GM12873 (cell line): ENCODE data around the gene SFT2D3.

ENCODE experiments used
- CTCF ChIP-seq: IDR thresholded peaks from 2 replicates; pipeline ENCODE4 v1.5.1; 2012; ENCODE audit warnings: low read depth, mild to moderate bottlenecking, moderate library complexity, low read length, control low read depth; ENCODE audit not compliant: insufficient read depth; ENCODE audit errors: missing control alignments

Gene SFT2D3

DNA sequence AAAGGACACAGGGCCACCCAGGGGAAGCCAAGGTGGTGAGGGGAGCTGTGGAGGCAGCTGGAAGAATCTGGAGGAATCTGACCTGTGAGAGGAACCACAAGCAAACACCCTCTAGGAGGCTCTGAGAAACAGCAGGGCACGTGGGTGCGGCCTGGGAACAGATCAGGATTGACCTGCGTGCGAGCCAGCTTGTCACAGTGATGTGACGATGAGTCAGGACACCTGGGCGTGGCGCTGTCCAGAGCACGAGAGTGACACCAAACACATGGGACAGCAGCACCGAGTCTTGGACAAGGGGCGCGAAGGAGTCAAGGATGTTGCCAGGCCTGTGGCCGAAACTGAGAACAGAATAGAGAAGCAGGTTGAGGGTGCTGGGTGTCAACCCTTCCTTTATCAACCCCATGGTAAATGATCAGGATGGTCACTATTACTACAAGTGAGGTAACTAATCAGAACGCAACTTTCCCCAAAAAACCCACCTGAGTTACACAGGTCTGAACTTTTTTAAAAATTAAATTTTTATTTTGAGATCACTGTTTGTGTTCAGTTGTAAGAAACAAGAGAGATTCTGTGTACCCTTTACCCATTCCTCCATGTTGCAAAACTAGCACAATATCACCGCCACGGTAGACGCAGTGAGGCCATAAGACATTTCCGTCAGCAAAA lies 637 bp upstream of the SFT2D3 start:
- peak; percentile 19 for TF ChIP-seq CTCF

- TF ChIP-seq CTCF = peak; percentile 42
Observed at GRCh38 chr2:127701651-127702394, 526 bp downstream of the SFT2D3 start.

- no peak for TF ChIP-seq CTCF
Observed at GRCh38 chr2:127702395-127703009, 1.2 kb downstream of the SFT2D3 start.

- no peak for TF ChIP-seq CTCF
Observed at GRCh38 chr2:127703282-127703681, 2.0 kb downstream of the SFT2D3 start.

- no peak for TF ChIP-seq CTCF
Observed at GRCh38 chr2:127704641-127705390, 3.5 kb downstream of the SFT2D3 start.

DNA sequence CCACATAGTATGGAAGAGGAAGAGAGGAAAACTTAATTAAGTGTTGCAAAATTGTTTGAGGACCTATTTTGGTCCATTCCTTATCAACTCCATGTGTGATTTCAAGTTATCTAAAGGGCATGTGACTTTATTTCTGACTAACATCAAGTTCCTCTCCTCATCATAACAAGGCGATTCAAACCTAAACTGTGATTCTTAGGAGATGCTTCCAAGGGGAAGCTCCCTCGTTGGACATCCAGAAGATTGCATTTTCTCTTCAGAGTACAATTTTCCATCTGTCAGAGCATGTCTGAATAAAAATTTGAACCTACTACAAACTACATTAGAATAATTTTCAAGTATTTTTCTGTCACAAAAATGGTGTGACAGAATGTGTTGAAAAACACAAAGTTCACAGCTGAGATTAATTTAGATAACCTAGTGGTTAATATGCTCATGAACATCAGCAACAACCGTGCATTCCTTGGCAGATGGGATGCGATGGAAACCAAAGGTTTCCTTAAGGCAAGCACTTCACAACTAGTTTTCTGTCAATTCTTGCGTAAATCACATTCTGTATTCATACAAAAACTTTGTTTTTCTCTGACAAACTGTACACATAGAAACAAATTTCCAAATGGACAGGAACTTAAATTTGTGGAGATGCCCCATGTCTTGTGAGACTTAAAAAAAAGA lies 4.2 kb downstream of the SFT2D3 start:
- no peak for TF ChIP-seq CTCF
